ENCODE data around the gene GABRG3. TPM values are rescaled to one million over a fixed set of nuclear protein-coding genes. Genes with fewer than 3 reads are reported as not detected.

Gene GABRG3
- total RNA-seq, 1 experiment from 2014 or later, result 0.15 TPM

GRCh38 chr15:27028858-27029477 is 58.0 kb downstream of the GABRG3 start:
- H4K91ac ChIP-seq (ENCODE audit: insufficient read length, low read depth, low read length), result no peak overlapping the region
- H2BK5ac ChIP-seq (ENCODE audit: insufficient read length, low read length), result no peak overlapping the region
- H3K23ac ChIP-seq (ENCODE audit: insufficient read length, low read depth, low read length), result no peak overlapping the region
- Mint-ChIP-seq H3K4me3 (no peak overlapping the region), H3K27me3 (ENCODE audit: low read depth) (no peaks in the 10 kb centered on the region), H3K36me3 (ENCODE audit: insufficient read depth in 1 of 3, low read depth in 3 of 3) (no peaks in the 10 kb centered on the region), H3K27ac (no peak overlapping the region; a peak in 2 of 7 replicates), H3K9me3 (no peaks in the 10 kb centered on the region), H3K4me1 (peaks cover 16 to 21% of the 10 kb centered on the region in 2 experiments)
- no peak for DNase-seq
- no peak overlapping the region for H2BK20ac ChIP-seq (ENCODE audit: low read depth, low read length, poor library complexity, severe bottlenecking)
- H3K27me3 ChIP-seq (ENCODE audit: insufficient read depth, low read length), result no peaks in the 10 kb centered on the region
- TF ChIP-seq, protein P1, sequence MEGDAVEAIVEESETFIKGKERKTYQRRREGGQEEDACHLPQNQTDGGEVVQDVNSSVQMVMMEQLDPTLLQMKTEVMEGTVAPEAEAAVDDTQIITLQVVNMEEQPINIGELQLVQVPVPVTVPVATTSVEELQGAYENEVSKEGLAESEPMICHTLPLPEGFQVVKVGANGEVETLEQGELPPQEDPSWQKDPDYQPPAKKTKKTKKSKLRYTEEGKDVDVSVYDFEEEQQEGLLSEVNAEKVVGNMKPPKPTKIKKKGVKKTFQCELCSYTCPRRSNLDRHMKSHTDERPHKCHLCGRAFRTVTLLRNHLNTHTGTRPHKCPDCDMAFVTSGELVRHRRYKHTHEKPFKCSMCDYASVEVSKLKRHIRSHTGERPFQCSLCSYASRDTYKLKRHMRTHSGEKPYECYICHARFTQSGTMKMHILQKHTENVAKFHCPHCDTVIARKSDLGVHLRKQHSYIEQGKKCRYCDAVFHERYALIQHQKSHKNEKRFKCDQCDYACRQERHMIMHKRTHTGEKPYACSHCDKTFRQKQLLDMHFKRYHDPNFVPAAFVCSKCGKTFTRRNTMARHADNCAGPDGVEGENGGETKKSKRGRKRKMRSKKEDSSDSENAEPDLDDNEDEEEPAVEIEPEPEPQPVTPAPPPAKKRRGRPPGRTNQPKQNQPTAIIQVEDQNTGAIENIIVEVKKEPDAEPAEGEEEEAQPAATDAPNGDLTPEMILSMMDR (conservative IDR thresholded peaks at IDR 0.05), result no peak
- no peak overlapping the region for H3K18ac ChIP-seq (ENCODE audit: insufficient read length, low read depth, low read length)
- no peak overlapping the region for H3K9ac ChIP-seq (ENCODE audit: extremely low read depth, insufficient read length, low read length)
- no peak overlapping the region for H2BK15ac ChIP-seq (ENCODE audit: low read depth, low read length)
- H3K79me1 ChIP-seq (ENCODE audit: insufficient read depth, low read depth, low read length, poor library complexity, severe bottlenecking), result no peaks in the 10 kb centered on the region
- H2AK5ac ChIP-seq (ENCODE audit: insufficient read length, low read length), result no peak overlapping the region
- no peaks in the 10 kb centered on the region for H3K9me3 ChIP-seq (ENCODE audit: control insufficient read depth, low read depth, low read length)
- H3K56ac ChIP-seq (ENCODE audit: insufficient read length, low read depth, low read length), result no peak overlapping the region
- H3K79me2 ChIP-seq (ENCODE audit: insufficient read depth, low read length), result no peaks in the 10 kb centered on the region
- H4K20me1 ChIP-seq (ENCODE audit: control insufficient read depth, insufficient read depth, insufficient read length), result no peaks in the 10 kb centered on the region
- no peak overlapping the region for H4K5ac ChIP-seq (ENCODE audit: insufficient read length, low read depth, low read length)
- H4K8ac ChIP-seq (replicated peaks; ENCODE audit: insufficient read length, low read depth, low read length), result no peak overlapping the region
- no peak overlapping the region for H3K4ac ChIP-seq (ENCODE audit: low read depth, low read length)
- H3T11ph ChIP-seq (ENCODE audit: low read length), result no peak overlapping the region
- no peak overlapping the region for H3K4me2 ChIP-seq (ENCODE audit: insufficient read depth, insufficient read length, low read length)
- no CpG with 5 or more reads among the region's 12 CpGs for WGBS (ENCODE audit: extremely low coverage, insufficient read length, low lambda C conversion rate)
- H3K14ac ChIP-seq (ENCODE audit: insufficient read depth, low read length), result no peak overlapping the region
- H3K27ac ChIP-seq (ENCODE audit: insufficient read length, low read depth, low read length), result no peak overlapping the region
- H2BK12ac ChIP-seq (ENCODE audit: insufficient read length, low read depth, low read length), result no peak overlapping the region
- no peak overlapping the region for H2AFZ ChIP-seq (ENCODE audit: low read length)
- no peaks in the 10 kb centered on the region for H3K23me2 ChIP-seq (ENCODE audit: insufficient read length, low read depth, low read length, poor library complexity, severe bottlenecking)
- no peaks in the 10 kb centered on the region; the same call in 1 of the 2 replicates for H3K4me1 ChIP-seq (ENCODE audit: insufficient read depth, low read length)
- no peak overlapping the region for H2BK120ac ChIP-seq (ENCODE audit: low read depth, low read length, poor library complexity, severe bottlenecking)
